Kasumi-1 (cell line): ENCODE results near the gene OR51B6.
"Not testable (repeated sequence)": the region's sequence is repeated elsewhere in the genome, so short reads cannot be mapped to it uniquely, and the experiment has no call there.

Source experiments
- DNase-seq, 2 experiments: peaks; one replicate each; lab custom pipeline; 2025; lab: John Stamatoyannopoulos, UW

OR51B6 gene, protein sequence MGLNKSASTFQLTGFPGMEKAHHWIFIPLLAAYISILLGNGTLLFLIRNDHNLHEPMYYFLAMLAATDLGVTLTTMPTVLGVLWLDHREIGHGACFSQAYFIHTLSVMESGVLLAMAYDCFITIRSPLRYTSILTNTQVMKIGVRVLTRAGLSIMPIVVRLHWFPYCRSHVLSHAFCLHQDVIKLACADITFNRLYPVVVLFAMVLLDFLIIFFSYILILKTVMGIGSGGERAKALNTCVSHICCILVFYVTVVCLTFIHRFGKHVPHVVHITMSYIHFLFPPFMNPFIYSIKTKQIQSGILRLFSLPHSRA

DNA sequence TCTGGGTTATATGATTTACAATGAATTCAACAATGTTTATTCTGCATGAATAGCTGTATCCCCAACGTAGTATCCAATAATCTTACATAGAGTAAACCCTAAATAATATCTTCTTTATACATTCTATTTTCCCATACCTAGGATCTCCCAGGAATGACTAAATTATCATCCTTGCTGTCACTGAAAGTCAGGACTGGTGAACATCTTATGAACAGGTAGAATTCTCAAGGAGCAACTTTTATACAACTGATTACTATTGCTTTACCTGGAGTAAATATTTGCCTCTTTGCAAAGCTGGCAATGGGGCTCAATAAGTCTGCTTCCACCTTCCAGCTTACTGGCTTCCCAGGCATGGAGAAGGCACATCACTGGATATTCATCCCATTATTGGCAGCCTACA is at the start of gene OR51B6:
Gene OR51B6, plus strand, starts transcription at position 301 of the 400 bp plus-strand sequence. Its CDS starts 0 bp downstream, at position 301.
- no peak for DNase-seq

DNA sequence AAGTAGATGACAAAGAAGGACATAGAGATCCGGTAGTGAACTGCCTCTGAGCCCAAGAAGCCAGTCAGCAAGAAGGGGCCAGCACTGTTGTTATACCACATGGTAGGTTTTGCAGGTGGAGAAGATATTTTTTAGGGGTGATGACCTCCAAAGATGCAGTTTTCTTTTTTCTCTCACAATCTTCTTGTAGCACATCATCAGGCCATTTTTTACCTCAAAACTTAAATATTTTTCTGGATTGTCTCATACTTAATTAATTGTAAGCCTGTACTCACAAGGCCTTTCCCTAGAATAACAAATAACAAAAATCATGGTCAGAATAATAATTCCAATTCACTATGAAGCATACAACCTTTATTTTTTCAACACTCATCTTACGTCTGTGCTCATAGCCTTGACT is 49.5 kb upstream of the OR51B6 start, which contains the start of gene OR51B4:
Gene OR51B4, minus strand, starts transcription at position 101 of the 400 bp plus-strand sequence. Its CDS starts 0 bp downstream, at position 101.
- no peak for DNase-seq

DNA sequence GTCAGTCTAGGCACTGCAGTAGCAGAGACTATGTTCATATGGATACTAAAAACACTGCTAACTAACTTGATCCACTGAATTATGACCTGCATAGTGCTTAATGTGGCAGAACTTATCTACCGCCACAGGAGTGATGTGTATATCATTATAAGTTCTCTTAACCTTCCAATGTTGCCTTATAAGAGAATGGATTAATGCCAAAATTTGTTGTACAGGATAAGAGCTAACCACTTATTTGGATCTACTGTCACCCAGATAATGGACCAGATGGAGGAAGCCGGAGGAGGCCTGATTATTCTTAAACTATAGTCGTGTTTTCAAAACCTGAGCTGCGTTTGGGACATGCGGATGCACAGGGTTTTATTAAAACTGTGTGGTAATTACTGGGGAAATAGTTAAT is 47.7 kb upstream of the OR51B6 start:
- no peak for DNase-seq

DNA sequence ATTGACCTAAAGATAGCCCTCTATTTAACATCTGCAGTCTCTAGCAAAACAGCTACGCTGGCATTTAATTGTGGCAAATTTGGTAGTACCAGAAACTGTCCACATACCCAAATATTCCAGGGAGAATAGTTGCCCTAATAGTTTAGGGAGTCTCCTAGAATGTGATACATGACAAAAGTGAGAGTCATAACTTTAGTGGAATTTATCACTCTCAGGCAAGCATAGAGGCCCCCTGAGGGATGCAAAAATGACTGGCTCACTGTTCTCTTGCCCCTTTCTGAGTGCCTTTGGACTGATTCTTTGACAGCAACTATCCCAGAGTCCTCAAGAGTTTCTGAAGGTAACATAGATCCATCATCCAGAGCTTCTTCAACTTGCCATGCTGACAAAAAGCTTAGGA is 47.3 kb upstream of the OR51B6 start:
- no peak for DNase-seq

DNA sequence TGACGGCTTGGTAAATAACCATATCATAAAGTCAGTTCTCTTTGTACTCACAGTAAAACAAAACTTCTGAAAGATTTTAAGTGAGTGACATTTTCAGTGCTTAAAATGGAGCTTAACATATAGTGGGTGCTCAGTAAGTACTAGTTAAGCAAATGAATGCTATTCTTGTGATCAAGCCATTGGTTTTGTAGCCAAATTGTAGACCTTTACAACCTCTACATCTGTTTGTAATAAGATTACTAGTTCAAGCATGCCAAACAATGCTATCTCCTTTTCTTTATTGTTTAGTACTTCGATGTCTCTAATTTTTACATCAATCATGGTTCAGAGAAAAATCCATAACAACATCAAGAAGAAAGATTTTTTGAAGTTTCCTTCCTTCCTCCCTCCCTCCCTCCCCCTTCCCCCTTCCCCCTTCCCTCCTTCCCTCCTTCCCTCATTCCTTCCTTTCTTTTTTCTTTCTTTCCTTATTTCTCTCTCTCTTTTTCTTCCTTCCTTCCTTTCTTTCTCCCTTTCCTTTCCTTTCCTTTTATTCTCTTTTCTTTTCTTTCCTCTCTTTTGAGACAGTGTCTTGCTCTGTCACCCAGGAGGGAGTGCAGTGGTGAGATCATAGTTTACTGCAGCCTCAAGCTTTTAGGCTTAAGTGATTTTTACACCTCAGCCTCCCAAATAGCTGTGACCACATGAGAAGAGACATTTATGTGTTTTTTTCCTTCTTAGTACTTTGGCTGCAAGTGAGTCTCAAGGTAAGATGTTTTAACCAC is 43.9 kb upstream of the OR51B6 start:
- DNase-seq: no peak

DNA sequence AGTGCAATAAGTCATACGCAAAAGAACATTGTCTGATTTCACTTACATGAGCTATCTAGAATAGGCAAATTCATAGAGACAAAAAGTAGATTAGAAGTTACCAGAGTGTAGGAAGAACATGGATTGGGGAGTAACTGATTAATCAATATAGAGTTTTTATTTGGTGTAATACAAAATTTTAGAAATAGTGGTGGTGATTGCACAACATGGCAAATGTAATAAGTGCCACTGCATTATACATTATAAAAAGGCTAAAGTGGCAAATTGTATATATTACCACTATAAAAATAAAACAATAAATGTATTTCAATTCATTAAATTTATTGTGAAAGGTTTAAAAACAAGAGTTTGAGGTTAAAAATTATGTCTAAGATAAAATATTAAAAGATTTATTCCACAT is 40.9 kb upstream of the OR51B6 start:
- no peak for DNase-seq

DNA sequence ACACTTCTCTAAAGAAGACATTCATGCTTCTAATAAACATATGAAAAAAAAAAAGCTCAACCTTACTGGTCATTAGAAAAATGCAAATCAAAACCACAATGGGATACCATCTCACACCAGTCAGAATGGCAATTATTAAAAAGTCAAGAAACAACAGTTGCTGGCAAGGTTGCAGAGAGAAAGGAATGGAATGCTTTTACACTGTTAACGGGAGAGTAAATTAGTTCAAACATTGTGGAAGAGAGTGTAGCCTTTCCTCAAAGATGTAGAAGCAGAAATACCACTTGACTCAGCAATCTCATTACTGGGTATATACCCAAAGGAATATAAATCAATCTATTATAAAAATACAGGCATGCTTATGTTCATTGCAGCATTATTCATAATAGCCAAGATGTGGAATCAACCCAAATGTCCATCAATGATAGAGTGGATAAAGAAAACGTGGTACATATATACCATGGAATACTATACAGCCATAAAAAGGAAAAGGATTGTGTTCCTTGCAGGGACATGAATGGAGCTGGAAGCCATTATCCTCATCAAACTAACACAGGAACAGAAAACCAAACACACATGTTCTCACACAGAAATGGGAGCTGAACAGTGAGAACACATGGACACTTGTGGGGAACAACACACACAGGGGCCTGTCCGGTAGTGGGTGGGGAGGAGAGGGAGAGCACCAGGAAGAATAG is 37.8 kb upstream of the OR51B6 start:
- DNase-seq: not testable (repeated sequence)

DNA sequence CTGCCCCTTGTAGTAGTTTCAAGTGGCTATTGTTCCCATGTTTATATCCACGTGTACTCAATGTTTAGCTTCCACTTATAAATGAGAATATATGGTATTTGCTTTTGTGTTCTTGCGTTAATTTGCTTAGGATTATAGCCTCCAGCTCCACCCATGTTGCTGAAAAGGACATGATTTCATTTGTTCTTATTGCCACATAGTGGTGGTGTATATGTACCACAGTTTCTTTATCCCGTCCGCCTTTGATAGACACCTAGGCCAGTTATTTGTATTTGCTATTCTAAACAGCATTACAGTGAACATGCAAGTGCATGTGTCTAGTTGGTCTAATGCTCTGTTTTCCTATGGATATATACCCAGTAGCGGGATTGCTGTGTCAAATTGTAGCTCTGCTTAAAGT is 34.0 kb upstream of the OR51B6 start:
- no peak for DNase-seq

DNA sequence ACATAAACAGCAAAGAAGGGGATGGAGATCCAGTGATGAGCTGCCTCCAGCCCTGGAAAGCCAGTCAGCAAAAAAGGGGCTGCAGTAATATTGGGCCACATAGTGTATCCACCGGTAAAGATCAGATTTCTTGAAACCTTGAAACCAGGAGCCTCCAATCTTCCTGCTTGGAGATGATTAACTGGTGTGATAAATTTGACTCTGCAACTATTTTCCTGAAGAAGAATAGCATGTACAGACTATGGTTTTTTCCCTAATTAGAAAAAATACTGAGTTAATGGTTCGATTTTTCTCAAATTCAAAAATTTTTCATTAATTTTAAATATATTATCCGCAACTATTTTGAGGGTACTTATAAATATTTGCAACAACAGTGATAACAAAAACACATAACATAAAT is 27.1 kb upstream of the OR51B6 start, which contains the start of gene OR51B2:
Gene OR51B2, minus strand, starts transcription at position 101 of the 400 bp plus-strand sequence. Its CDS starts 0 bp downstream, at position 101.
- no peak for DNase-seq

DNA sequence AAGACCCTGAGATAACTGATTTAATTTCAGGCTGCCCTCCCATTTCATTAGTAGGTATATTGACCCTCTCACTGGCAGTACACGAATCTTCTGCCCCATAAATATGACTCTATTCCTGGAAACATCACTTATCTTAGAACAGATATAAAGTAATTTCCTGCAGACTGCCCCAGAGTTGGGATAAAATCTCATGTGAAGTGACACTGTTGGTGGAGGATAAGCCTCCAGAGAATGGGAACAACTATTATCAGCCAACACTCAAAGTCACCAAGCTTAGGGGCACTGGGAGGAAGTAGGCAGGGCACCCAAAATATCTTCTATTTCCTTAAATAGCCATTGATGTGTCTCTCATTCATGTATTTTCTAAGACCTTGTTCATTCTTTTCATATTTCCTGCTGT is 16.1 kb upstream of the OR51B6 start:
- DNase-seq: no peak

DNA sequence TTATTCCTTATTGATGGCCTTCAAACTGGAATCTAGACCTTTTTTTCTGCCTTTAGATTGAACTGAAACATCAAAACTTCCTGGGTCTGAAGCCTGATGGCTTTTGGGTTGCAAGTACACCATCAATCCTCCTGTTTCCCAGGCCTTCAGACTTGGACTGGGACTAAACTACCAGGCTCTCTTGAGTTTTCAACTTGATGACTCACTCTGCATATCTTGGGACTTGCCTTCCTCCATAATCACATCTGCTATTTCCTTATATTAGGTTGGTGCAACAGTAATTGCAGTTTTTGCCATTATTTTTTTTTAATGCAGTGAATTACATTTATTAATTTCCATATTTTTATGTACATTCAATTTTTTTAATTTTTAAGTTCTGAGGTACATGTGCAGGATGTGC is 15.0 kb upstream of the OR51B6 start:
- no peak for DNase-seq

DNA sequence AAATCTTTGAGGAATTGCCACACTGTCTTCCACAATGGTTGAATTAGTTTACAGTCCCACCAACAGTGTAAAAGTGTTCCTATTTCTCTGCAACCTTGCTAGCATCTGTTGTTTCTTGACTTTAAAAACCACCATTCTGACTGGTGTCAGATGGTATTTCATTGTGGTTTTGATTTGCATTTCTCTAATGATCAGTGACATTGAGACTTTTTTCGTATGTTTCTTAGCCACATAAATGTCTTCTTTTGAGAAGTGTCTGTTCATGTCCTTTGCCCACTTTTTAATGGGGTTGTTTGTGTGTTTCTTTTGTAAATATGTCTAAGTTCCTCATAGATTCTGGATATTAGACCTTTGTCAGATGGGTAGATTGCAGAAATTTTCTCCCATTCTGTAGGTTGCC is 14.1 kb upstream of the OR51B6 start:
- not testable (repeated sequence) for DNase-seq

DNA sequence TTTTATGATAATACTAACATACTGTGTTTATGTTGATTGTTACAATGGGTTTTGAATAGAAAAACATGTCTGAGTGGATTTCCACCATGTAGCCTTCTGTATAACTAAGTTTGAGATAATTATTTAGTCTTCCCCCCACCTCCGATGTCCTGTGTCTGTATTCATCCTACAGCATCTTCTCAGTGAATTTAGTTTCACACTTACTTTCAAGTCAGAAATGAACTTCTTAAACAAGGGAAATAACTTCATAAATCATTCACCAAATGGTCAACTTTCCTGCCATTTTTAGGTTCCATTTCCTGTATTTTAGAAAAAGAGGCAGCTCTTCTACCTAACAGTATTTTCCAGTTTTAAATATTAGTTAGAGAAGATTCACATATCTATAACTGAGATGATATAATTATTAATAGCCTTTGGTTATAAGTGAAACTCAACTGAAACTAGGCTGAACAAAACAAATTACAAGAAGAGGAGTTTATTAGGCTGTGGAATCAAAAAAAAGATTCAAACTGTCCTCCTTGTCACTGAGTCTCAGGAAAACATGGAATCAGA is 11.5 kb upstream of the OR51B6 start:
- no peak for DNase-seq

DNA sequence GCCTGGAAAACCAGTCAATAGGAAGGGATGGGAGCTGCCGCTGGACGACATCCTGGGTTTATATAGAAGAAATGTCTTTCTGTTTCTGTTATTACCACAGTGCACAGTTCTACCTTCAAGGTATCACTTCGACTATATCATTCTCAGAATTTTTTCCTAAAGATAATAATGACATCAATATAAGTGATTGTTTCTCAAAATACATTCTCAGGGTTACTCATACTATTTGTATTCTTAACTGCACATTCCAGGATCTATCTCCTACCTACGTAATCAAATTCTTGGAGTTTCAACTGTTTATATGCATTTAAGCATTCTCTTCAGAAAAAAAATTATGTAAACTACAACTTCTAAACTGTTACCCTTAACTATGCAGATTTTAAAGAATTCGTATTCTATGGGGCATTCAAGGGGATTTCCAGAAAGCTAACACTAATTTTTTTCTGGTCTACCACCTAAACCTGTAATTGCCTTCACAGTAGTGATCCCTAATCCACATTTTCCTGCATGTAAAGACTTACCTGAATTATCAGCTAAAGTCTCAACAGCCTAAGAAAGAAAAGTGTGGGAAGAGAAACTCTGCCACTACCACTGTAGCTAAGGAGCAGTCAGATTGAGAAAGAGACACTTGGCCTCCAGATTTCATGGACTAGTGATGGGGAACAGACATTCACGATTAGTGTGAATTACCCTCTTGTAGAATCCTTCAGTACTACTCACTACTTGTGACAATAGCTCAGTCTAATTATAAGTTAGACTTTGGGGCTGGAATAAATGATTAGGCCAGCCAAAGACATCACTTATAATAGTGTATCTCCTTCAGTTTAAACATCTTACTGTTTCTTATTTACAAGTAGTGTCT is 7.6 kb upstream of the OR51B6 start, which contains the start of gene OR51B5:
Gene OR51B5, minus strand, starts transcription at position 51 of the 862 bp plus-strand sequence. Its CDS starts 0 bp downstream, at position 51.
- DNase-seq: no peak

DNA sequence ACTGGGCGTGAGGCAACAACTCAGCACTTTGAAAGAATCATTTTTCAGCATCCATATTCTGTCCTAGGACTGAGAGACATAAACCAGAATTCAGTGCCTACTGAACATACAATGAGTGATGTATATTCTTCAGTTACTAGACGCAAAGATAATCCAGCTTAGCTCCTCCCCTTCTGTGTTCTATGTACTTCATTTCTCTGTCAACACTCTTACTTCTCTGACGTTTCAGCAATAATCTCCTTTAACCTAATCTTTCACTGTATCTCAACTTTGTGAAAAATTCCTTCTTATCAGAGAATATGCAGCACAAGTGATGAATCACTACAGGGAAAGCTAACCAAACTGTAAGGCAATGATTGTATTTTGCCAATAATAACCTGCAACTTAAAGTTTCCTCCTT is 5.5 kb upstream of the OR51B6 start:
- no peak for DNase-seq

DNA sequence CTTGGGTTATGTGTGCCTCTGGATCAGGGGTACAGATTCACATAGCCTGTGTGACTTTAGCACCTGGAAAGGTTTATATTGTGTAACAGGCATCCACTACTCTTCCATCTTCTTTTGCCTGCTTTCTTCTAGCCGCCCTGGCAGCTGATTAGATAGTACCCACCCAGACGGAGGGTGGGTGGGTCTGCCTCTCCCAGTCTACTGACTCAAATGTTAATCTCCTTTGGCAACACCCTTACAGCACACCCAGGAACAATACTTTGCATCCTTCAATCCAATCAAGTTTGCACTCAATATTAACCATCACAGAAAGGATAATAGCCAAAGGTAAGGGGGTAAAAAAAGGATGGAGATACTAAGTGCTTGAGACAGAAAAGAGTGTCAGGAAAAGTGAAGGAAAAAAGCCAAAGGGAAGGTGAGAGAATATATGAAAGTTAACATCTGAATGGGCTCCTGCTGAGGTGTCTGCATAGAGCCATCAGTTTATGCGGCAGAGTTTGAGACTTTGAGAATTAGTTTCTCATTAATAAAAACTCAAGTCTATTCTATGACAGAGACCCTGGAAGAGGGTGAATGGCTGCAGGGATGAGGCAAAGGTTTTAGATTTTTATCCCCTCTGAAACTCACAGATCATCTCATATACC is 2.6 kb upstream of the OR51B6 start:
- DNase-seq: no peak

DNA sequence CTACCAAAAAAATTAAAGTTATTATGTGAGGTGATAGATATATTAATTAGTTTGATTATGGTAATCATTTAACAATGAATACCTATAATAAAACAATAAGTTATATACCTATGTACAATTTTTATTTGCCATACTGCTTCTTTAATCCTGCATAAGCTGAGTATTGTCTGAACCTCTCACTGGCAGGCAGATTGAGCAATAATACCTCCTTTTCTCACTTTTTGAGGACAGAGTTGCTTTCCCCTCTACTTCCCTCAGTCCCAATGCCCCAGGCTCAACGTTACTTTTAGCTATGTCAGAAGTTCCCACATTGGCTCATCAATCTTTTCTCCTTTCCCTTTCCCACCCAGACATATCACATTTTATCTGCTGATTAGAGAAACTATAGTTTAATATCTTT is 1.8 kb upstream of the OR51B6 start:
- DNase-seq: no peak

DNA sequence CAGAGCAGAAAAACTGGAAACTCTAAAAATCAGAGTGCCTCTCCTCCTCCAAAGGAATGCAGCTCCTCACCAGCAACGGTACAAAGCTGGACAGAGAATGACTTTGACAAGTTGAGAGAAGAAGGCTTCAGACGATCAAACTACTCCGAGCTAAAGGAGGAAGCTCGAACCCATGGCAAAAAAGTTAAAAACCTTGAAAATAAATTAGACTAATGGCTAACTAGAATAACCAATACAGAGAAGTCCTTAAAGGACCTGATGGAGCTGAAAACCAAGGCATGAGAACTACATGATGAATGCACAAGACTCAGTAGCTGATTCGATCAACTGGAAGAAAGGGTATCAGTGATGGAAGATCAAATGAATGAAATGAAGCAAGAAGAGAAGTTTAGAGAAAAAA is 4.7 kb downstream of the OR51B6 start:
- not testable (repeated sequence) for DNase-seq

DNA sequence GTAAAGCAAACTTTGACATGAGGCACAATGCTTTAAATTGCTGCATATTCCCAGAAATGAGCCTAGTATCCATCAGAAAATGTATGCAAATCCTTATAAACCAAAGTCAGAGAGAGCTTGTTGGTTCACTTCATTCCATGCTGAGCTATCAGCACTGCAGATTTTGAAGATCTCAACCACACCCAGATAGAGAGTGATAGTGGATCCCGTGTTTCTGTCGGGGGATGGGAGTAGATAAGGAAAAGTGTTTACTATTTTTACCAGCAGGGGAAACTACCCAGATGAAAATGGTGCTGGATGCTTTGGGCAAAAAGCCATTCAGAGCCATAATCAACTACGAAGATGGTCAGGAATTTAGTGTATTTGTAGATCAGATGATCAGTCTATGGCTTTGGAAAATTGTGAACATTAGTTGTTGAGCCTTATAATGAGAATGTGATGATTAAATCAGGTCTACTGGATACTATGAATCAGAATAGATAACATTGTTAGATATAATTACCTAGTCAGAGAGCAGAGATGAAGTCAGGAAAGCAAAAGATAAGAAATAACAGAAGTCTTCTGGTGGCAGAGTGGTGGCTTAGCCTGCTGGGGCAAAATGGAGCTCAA is 10.8 kb downstream of the OR51B6 start:
- no peak for DNase-seq

DNA sequence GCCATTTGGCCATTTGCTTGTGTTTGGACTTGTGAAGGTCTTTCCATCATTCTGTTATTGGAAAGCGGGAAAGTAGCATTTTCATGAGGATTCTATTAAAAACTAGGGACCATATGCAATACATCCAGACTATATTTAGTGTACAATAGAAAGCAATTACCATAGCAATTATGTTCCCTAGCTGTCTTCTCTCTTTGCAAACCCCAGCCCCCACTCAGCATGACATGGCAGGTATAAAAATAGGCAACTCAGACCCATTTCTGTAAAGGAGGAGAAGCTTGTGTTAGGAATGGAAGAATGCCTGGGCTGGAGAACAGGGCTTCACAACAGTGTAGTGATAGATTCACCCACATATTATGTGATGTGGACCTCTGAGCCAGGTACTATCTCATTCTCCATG is 12.4 kb downstream of the OR51B6 start:
- no peak for DNase-seq
